ENCODE results near the gene CCDC28B. TPM values are rescaled to one million over a fixed set of nuclear protein-coding genes. Genes with fewer than 3 reads are reported as not detected.

Gene CCDC28B
- total RNA-seq, 4 donors from 2014 or later = 5.0 to 7.8 (median 6.5) TPM

DNA sequence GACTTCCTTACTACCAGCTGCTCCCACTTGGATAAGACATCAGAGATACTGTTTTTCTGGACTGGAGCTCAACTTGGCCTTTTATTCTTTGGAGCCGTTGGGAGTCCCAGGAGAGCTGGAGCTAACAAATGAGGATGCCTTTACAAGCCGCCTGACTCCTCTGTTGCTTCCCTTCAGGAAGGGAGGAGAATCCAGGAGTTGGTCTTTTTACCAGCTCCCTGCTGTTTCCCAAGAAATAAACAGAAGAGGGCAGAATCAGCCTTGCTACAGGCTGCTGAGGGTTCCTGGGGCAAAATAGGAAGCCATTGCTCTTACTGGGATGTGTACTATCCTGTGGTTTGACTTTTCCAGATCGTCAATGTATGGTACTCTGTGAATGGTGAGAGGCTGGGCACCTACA, 23.3 kb downstream of the CCDC28B start:
- 38% methylated on average over 3 of the region's 3 CpGs for WGBS
- intact Hi-C loops (cut with DNase I) = no loop called here
- TF ChIP-seq POLR2A (IDR thresholded peaks at IDR 0.05; ENCODE audit: low read depth) = no peak
- TF ChIP-seq, protein P1, sequence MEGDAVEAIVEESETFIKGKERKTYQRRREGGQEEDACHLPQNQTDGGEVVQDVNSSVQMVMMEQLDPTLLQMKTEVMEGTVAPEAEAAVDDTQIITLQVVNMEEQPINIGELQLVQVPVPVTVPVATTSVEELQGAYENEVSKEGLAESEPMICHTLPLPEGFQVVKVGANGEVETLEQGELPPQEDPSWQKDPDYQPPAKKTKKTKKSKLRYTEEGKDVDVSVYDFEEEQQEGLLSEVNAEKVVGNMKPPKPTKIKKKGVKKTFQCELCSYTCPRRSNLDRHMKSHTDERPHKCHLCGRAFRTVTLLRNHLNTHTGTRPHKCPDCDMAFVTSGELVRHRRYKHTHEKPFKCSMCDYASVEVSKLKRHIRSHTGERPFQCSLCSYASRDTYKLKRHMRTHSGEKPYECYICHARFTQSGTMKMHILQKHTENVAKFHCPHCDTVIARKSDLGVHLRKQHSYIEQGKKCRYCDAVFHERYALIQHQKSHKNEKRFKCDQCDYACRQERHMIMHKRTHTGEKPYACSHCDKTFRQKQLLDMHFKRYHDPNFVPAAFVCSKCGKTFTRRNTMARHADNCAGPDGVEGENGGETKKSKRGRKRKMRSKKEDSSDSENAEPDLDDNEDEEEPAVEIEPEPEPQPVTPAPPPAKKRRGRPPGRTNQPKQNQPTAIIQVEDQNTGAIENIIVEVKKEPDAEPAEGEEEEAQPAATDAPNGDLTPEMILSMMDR (IDR thresholded peaks at IDR 0.05) = no peak
- Histone ChIP-seq H3K4me3 (peak overlapping the region; percentile 79 to 85 (median 83)), H3K27ac (replicated peaks in 1 of 4) (peak overlapping the region; percentile 88 to 95 (median 89)), H3K27me3 (no peaks in the 10 kb centered on the region), H3K4me1 (peaks cover 27 to 52% (median 38%) of the 10 kb centered on the region in 4 donors), H3K9me3 (no peaks in the 10 kb centered on the region), H3K36me3 (peaks cover 39 to 69% (median 58%) of the 10 kb centered on the region in 4 donors)
- DNase-seq (ENCODE audit: extremely low spot score) = no peak

DNA sequence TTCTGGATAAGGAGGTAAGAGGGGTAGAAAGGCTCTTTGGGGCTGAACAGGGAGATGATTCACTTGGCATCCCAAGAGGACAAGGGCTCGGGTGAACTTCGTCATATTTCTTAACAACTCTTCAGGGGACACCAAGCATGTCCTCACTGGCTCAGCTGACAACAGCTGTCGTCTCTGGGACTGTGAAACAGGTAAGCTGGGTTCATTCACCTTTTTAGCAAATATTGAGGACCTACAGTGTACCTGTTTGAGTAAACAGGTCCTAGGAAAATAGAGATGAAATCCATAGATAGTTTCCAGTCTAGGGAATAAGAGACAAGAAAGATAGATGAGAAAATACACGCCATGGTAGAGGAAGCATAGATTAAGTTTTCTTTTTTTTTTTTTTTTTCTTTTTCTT, 23.9 kb downstream of the CCDC28B start:
- H3K36me3 ChIP-seq = peaks cover 45 to 69% (median 62%) of the 10 kb centered on the region in 4 donors
- intact Hi-C loops (cut with DNase I) = no loop called here
- H3K4me3 ChIP-seq = no peak overlapping the region
- H3K4me1 ChIP-seq = peaks cover 27 to 46% (median 38%) of the 10 kb centered on the region in 4 donors
- no peak for TF ChIP-seq EP300 (IDR thresholded peaks at IDR 0.05)
- no peak for TF ChIP-seq POLR2AphosphoS5 (IDR thresholded peaks at IDR 0.05)
- TF ChIP-seq, protein P1 (IDR thresholded peaks at IDR 0.05) = no peak
- TF ChIP-seq POLR2A (IDR thresholded peaks at IDR 0.05; ENCODE audit: low read depth) = no peak
- WGBS = 93% methylated on average over 4 of the region's 4 CpGs
- DNase-seq (ENCODE audit: extremely low spot score) = no peak
- no peaks in the 10 kb centered on the region for H3K27me3 ChIP-seq
- peak overlapping the region in 3 of 4 donors; percentile 88 to 95 (median 89) for H3K27ac ChIP-seq (replicated peaks in 1 of 4)
- no peaks in the 10 kb centered on the region for H3K9me3 ChIP-seq

DNA sequence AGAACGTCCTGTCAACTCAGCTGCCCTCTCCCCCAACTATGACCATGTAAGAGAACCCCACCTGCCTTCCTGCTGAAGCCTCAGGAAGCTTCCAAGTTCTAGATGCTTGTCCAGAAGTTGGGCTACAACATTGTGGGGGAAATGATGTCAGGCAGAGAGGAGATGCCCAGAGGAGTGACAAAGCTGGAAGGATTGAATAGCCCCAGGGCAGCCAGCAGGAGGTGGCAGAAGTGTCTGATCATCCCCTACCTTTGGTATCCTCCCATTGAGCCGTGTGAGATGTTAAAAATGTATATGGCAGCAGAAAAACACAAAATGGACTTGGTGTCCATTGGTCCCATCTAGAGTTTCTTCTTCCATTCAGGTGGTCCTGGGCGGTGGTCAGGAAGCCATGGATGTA, 28.4 kb downstream of the CCDC28B start:
- WGBS = 70% methylated on average over 3 of the region's 3 CpGs
- Histone ChIP-seq H3K4me1 (peaks cover 5 to 15% (median 10%) of the 10 kb centered on the region in 4 donors), H3K9me3 (no peaks in the 10 kb centered on the region), H3K4me3 (no peak overlapping the region), H3K27me3 (no peaks in the 10 kb centered on the region), H3K27ac (replicated peaks in 1 of 4) (no peak overlapping the region), H3K36me3 (peaks cover 74 to 100% (median 95%) of the 10 kb centered on the region in 4 donors)
- DNase-seq (ENCODE audit: extremely low spot score) = no peak
- TF ChIP-seq EP300 (IDR thresholded peaks at IDR 0.05) (no peak), POLR2AphosphoS5 (IDR thresholded peaks at IDR 0.05) (no peak), POLR2A (IDR thresholded peaks at IDR 0.05; ENCODE audit: low read depth) (no peak)
- TF ChIP-seq, protein P1 (IDR thresholded peaks at IDR 0.05) = no peak
- intact Hi-C loops (cut with DNase I) = no loop called here

DNA sequence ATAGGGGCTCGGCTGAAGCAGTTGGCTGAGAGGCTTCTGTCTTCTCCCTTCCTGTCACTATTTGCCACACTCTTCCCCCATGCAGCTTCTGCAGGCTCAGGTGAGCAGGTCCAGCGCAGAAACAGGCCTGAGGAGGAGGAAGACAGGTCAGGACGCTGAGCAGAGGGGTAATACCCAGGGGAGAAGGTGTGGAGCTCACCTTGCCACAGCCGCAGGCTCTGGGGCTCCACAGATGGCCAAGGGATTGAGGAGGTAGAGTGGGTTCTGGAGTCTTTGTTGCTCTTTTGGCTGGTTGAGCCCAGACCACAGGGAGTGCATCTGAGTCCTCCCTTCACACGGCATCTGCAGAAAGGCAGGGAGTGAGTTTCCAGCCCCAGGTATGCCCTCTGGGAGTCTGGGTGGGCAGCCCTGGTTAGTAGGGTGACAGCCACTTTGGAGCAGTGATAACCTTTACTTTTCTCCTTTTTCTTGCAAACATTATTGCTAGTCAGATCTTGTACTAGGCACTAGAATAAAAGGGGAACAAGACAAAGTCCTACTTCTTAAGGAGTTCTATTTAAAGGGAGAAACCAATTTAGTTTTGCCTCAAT, 31.5 kb downstream of the CCDC28B start:
- DNase-seq (ENCODE audit: extremely low spot score) = no peak
- WGBS = 71% methylated on average over 2 of the region's 5 CpGs
- Histone ChIP-seq H3K27ac (replicated peaks in 1 of 4) (no peak overlapping the region), H3K4me1 (no peaks in the 10 kb centered on the region), H3K27me3 (no peaks in the 10 kb centered on the region), H3K4me3 (no peak overlapping the region), H3K36me3 (peaks cover 49 to 81% (median 71%) of the 10 kb centered on the region in 4 donors), H3K9me3 (no peaks in the 10 kb centered on the region)
- intact Hi-C loops (cut with DNase I) = no loop called here
- no peak for TF ChIP-seq POLR2AphosphoS5 (IDR thresholded peaks at IDR 0.05)
- TF ChIP-seq POLR2A (IDR thresholded peaks at IDR 0.05; ENCODE audit: low read depth) = no peak
- TF ChIP-seq, protein P1 (IDR thresholded peaks at IDR 0.05) = no peak
